Lower leg skin (tissue), 4 donors: Measurements from ENCODE around the gene METTL25B. TPM values are rescaled to one million over a fixed set of nuclear protein-coding genes. Genes with fewer than 3 reads are reported as not detected.

Experiments
- DNase-seq, 2 donors: peaks; one replicate each; pipeline ENCODE4 v3.0.0-alpha.2; 2019; ENCODE audit warnings: low spot score in 2 of 2
- H3K4me3 ChIP-seq: fragments of 200-600 bp; sonication (generic); 2 replicates; pipeline ENCODE4 v1.5.1; 2017; ENCODE audit warnings: mild to moderate bottlenecking, low read depth; ENCODE audit not compliant: poor library complexity, severe bottlenecking
- POLR2A ChIP-seq, 2 donors: fragments of 450-650 bp; IDR thresholded peaks; one replicate each; pipeline ENCODE4 v1.6.1; 2016 to 2017; ENCODE audit warnings: antibody characterized with exemption in 2 of 2, mild to moderate bottlenecking in 1 of 2, moderate library complexity in 1 of 2
- WGBS, 2 donors: methylation state at CpG; one replicate each; pipeline ENCODE4 v1.1.5; 2018; 5-methylcytosine and 5-hydroxymethylcytosine counted together
- intact Hi-C: fragments of 100-400 bp; cut with DNase I; formaldehyde crosslinking; loops from one replicate; pipeline ENCODE4 v1.15.0; 2023; ENCODE audit warnings: low total_unique reads
- total RNA-seq, 4 donors: library from RNA; depleted of rRNA; stranded (reverse); fragments of >200 nt; gene quantifications; one replicate each; pipeline ENCODE4 v1.1.0, GENCODE V29; 2016
- TF ChIP-seq, protein P1 (sequence below), 3 donors: fragments of 450-650 bp; IDR thresholded peaks; one replicate each; pipeline ENCODE4 v1.5.1; 2016; ENCODE audit warnings: antibody characterized with exemption in 3 of 3, mild to moderate bottlenecking in 3 of 3, moderate library complexity in 2 of 3

METTL25B gene
- total RNA-seq, 4 donors from 2014 or later = 20.3 to 39.0 (median 28.2) TPM

DNA sequence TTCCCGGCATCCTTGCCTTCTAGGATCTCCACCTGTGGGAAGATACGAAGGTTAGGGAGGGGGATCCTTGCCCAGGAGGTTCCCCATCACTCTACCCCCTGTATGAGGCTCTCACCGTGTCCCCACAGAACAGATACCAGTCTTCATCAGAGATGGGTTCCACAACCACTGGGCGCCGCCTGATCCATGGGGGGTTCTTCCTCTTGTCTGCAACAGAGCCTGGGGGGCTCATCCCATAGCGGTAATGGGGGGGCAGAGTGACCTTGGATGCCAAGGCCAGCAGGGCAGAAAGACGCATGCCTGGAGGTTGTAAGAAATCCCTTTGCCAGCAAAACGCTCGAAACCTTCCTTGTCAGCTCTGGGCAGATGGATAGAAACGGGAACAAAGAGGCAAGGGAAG is 10.1 kb downstream of the METTL25B start:
- WGBS, 2 donors = 89 to 90% methylated on average over 10 of the region's 10 CpGs
- no peak for DNase-seq
- no peak overlapping the region for H3K4me3 ChIP-seq
- intact Hi-C loops = no loop called here
- TF ChIP-seq POLR2A (IDR thresholded peaks at IDR 0.05) = no peak
- TF ChIP-seq, protein P1, sequence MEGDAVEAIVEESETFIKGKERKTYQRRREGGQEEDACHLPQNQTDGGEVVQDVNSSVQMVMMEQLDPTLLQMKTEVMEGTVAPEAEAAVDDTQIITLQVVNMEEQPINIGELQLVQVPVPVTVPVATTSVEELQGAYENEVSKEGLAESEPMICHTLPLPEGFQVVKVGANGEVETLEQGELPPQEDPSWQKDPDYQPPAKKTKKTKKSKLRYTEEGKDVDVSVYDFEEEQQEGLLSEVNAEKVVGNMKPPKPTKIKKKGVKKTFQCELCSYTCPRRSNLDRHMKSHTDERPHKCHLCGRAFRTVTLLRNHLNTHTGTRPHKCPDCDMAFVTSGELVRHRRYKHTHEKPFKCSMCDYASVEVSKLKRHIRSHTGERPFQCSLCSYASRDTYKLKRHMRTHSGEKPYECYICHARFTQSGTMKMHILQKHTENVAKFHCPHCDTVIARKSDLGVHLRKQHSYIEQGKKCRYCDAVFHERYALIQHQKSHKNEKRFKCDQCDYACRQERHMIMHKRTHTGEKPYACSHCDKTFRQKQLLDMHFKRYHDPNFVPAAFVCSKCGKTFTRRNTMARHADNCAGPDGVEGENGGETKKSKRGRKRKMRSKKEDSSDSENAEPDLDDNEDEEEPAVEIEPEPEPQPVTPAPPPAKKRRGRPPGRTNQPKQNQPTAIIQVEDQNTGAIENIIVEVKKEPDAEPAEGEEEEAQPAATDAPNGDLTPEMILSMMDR (IDR thresholded peaks at IDR 0.05) = no peak

DNA sequence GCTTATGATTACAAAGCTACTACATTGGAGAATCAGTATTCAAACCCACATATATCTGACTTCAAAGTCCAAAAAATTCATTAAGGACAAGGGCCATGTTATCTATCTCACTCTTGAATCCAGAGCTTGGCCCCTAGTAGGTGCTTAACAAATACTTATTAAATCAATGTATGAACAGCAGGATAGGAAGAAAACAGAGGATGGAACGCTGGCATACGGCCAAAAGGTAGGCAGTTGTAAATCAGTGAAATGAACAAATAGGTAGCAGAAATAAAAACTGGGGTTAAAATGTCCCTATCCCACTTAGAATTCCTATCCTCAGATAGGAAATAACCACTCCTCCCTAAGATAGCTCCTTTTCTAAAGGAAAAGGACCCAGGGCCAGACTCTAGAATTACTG is 10.6 kb downstream of the METTL25B start:
- no peak for DNase-seq
- 70 to 76% methylated on average over 2 of the region's 2 CpGs for WGBS, 2 donors
- intact Hi-C loops = no loop called here
- no peak overlapping the region for H3K4me3 ChIP-seq
- TF ChIP-seq, protein P1 (IDR thresholded peaks at IDR 0.05) = no peak
- TF ChIP-seq POLR2A (IDR thresholded peaks at IDR 0.05) = no peak

DNA sequence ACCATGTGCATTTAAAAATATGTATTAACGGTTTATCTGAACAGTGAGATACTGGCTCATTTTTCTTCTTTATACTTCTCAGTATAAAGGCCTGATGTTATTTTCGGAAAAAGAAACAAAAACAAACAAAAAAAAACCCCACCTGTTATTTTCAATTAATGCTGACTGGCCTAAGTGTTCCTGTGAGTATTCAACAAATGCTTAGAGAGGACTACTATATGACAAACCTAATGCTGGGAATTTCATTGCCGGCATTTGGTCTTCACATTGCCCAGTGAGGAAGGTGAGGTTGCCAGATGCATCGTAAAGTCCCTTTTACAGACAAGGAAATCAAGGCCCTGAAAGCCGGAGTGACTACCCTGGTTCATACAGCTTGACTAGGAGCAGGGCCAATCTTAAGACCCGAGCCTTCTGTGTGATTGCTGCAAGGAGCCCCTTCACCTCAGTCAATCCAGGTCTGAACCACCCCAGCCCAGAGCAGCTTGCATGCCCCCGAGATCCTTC is 12.0 kb downstream of the METTL25B start:
- peak in 1 of 2 donors; percentile 42 for DNase-seq
- TF ChIP-seq, protein P1 (IDR thresholded peaks at IDR 0.05) = no peak
- no peak for TF ChIP-seq POLR2A (IDR thresholded peaks at IDR 0.05)
- WGBS, 2 donors = 16 to 17% methylated on average over 7 of the region's 7 CpGs
- intact Hi-C loops = no loop called here
- H3K4me3 ChIP-seq = peak overlapping the region; percentile 67

DNA sequence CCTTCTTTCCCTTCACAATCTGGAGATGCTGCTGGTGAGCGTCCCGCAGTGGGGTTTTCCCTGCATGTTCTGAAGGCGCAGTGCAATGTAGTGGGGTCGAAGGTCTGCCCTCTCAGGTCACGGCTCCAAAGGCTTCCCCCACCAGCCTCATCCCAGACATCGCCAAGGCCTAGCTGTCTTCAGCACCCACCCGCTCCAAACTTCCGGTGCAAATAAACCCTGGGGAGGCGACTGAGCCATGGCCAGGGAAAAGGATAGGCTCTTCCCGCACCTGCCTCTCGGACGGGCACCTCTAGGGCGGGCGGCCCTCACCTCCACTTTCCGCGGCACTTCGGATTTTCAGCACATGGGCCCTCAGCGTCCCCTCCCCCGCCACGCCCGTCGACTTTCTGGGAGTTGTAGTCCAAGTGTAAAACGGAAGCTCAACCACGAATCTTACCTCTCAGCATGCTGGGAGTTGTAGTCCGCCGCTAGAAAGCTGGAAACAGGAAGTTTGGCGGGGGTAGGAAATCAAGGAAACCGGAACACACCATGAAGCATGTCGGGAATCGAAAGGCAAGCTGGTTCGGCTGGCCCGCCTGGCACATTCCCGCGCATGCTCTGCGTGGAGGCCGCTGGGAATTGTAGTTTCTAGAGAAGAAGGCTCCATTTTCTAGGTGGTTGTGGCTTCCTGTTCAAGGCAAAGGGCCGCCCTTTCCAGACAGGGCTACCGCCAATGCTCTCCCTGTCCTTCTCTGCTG is 12.6 kb downstream of the METTL25B start, which contains the start of gene MRPL24:
Gene MRPL24, minus strand, starts transcription at position 348 of the 740 bp plus-strand sequence. CDS start 2,384 bp downstream, outside the sequence.
- H3K4me3 ChIP-seq = peak within 1 kb of the TSS; percentile 67
- intact Hi-C loops = no loop called here
- TF ChIP-seq, protein P1 (IDR thresholded peaks at IDR 0.05) = no peak
- TF ChIP-seq POLR2A (IDR thresholded peaks at IDR 0.05) = no peak
- WGBS, 2 donors = 0% methylated on average over 38 of the region's 38 CpGs
- DNase-seq = peak; percentile 99

DNA sequence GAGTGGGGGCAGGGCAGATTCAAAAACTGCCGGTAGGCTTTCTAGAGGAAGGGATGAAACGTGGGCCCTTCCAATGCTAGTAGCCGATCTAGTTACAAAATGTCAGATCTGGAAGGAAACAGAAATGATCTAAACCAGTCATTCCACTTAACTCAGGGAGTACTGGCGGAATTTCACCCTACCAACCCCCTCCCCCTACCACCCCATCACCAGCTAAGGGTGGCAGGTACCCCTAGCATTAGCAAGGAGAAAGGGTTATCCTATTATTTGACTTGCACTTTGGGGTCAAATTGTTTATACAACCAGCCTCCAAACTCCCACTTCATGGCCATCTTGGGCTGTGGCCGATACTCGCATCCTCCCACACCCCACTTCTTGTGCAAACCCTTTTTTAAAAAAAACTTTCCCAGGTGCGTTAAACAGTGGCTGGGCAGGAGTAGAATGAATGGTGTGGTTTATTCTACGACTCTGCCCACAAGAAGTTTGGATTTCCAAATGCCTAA is 13.3 kb downstream of the METTL25B start:
- H3K4me3 ChIP-seq = no peak overlapping the region
- WGBS, 2 donors = 49 to 51% methylated on average over 8 of the region's 8 CpGs
- no peak for TF ChIP-seq POLR2A (IDR thresholded peaks at IDR 0.05)
- TF ChIP-seq, protein P1 (IDR thresholded peaks at IDR 0.05) = no peak
- intact Hi-C loops = no loop called here
- DNase-seq = no peak
